GM18505 (cell line): Measurements from ENCODE around the gene OBSCN.

ENCODE experiments used
- ATAC-seq: cut with Tn5 transposase; IDR thresholded peaks from one replicate; pipeline ENCODE4 v1.9.1; 2021; ENCODE audit not compliant: unreplicated experiment
- POLR2A ChIP-seq: IDR thresholded peaks from 4 replicates; pipeline ENCODE4 v1.6.1; 2011; ENCODE audit warnings: borderline replicate concordance; ENCODE audit not compliant: insufficient read depth, insufficient read length; ENCODE audit errors: extremely low read depth

Gene OBSCN

DNA sequence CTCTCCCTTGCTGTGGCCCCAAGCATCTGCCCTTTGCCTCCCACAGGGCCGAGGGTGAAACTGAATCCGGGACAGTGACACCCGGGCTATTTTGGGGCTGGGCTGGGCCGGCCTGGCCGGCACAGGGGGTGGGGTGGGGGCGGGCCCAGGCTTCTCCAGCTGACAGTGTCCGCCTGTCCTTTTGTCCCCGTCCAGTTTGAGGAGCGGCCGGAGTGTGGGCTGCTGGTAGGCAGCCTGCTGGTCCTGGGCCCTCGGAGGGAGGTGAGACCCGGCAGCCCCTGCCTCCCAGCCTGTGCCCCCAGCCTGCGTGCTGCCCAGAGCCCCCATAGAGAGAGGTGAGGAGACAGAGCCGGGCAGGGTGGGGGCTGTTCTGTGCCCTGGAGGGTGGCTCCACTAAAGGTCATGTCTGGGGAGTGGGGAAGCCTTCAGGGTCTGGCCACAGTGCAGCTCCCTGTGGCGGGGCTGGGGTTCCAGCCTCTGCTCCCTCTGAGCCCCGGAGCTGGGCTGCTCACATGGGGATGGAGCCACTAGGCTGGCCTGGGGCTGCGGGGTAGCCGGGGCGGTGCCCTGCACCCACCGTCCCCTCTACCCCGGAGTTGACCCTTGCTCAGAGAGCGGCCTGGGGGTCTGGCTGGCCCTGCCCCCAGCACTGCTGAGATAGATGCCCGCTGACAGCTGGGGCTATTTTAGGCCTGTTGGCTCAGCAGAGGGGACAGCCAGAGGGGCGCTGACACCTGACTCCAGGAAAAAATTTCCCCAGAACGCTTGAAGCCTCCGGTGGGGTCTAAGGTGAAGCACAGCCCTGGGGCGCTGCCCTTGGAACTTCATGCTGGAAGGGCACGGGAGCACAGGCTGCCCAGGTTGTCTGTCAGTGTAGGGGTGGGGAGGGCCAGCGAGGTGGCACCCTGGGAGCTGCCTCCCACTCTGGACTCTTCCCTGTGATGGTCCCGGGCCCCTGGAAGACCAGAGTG lies at the start of gene OBSCN:
TSS of gene OBSCN (plus strand) at position 194 of the 971 bp plus-strand sequence. CDS start 3,740 bp downstream, outside the sequence.
- no peak for TF ChIP-seq POLR2A
- ATAC-seq: no peak

DNA sequence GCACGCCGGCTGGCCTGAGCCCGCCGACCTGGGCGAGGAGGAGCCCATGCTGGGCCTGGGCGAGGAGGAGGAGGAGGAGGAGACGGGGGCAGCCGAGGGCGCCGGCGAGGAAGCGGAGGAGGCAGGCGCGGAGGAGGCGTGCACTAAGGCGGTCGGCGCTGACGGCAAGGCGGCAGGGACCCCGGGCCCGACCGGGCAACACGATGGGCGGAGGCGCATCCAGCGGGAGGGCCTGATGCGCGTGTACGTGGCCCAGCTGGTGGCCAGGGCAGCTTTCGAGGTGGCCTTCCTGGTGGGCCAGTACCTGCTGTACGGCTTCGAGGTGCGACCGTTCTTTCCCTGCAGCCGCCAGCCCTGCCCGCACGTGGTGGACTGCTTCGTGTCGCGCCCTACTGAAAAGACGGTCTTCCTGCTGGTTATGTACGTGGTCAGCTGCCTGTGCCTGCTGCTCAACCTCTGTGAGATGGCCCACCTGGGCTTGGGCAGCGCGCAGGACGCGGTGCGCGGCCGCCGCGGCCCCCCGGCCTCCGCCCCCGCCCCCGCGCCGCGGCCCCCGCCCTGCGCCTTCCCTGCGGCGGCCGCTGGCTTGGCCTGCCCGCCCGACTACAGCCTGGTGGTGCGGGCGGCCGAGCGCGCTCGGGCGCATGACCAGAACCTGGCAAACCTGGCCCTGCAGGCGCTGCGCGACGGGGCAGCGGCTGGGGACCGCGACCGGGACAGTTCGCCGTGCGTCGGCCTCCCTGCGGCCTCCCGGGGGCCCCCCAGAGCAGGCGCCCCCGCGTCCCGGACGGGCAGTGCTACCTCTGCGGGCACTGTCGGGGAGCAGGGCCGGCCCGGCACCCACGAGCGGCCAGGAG lies 49.5 kb upstream of the OBSCN start:
- no peak for ATAC-seq

GRCh38 chr1:228159008-228159665 lies 48.7 kb upstream of the OBSCN start:
- TF ChIP-seq POLR2A: no peak
- ATAC-seq: no peak

More for the DNA sequence above, 49.5 kb upstream of the OBSCN start:
- TF ChIP-seq POLR2A: no peak

GRCh38 chr1:228160201-228160761 lies 47.6 kb upstream of the OBSCN start:
- ATAC-seq: no peak

DNA sequence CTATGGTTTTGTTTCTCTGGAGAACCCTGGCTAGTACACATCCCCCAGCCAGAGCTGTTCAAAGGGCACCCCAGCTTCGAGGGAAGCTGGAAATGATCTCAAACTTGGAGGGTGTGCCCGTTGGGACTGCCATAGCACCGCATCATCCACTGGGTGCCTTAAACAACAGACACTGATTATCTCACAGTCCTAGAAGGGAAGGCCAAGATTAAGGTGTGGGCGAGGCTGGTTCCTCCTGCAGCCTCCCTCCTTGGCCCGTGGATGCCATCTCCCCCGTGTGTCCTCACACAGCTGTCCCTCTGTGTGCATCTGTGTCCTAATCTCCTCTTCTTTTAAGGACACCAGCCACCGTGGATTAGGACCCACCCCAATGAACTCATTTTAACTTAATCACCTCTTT lies 46.5 kb upstream of the OBSCN start:
- no peak for TF ChIP-seq POLR2A
- no peak for ATAC-seq

More at GRCh38 chr1:228160201-228160761, 47.6 kb upstream of the OBSCN start:
- no peak for TF ChIP-seq POLR2A

GRCh38 chr1:228161866-228162265 lies 46.0 kb upstream of the OBSCN start:
- TF ChIP-seq POLR2A: no peak
- no peak for ATAC-seq

DNA sequence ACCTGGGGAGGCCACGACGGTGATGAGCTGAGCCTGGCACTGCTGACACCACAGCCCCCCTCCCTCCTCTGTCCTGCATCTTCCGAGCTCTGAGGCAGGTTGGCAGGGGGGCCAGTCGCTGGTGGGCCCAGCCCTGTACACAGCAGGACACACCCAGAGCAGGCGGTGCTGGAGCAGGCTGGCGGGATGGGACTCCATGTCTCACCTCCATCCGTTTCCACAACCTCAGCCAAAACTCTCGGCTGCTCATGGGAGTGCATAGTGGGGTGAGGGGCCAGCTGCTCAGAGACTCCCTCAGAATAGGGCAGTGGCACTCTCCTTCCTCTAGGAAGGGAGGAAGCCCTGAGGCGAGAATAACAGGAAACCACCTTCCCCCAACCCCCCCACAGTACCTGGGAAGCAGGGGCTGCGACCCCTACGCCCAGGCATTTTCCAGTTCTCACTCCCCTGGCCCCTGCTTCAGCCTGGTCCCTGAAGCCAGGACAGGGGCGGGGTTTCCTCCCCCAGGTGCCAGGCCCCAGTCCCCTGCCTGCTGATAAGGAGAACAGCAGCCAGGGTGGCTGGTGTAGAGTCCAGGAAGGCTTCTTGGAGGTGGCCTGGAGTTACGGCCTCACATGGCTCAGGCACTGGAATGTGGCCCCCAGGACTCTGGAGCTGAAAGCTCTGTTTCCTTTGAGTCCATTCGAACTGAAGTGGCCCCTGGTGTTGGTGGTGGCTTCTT lies 45.4 kb upstream of the OBSCN start:
- no peak for TF ChIP-seq POLR2A
- no peak for ATAC-seq

GRCh38 chr1:228163007-228163753 lies 44.7 kb upstream of the OBSCN start:
- ATAC-seq: no peak
- no peak for TF ChIP-seq POLR2A

DNA sequence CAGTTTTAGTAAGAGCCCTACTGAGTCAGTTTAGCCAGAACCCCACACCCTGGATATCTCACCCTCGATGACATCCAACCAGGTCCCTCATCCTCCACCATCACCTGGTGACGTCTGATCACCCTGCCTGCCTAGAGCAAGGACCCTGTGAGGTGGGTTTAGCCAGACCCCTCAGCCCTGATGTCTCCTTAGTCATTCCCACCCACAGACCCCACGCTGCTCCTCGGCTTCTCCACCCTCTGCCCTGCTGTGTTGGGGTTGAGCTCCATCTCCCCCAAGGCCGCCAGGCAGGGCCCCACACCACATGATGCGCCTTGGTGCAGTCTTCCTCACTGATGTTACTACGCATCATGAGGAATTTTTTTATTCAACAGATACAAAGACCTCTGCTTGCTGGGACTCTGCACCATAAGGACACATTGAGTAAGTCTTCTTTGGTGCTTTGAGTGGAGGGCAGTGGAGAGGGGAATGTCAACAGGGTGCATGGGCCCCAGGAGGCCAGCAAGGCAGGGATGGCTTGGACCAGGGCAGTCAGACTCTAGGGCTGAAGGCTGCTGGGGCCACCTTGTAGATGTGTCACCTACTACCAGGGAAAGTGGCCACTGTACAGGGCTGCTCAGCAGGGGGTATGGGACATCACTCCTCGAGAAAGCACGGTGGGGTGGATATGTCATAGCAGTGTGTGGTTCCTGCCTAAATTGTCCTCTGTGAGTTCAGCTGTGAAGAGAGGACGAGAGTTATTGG lies 43.9 kb upstream of the OBSCN start:
- TF ChIP-seq POLR2A: no peak
- ATAC-seq: no peak

DNA sequence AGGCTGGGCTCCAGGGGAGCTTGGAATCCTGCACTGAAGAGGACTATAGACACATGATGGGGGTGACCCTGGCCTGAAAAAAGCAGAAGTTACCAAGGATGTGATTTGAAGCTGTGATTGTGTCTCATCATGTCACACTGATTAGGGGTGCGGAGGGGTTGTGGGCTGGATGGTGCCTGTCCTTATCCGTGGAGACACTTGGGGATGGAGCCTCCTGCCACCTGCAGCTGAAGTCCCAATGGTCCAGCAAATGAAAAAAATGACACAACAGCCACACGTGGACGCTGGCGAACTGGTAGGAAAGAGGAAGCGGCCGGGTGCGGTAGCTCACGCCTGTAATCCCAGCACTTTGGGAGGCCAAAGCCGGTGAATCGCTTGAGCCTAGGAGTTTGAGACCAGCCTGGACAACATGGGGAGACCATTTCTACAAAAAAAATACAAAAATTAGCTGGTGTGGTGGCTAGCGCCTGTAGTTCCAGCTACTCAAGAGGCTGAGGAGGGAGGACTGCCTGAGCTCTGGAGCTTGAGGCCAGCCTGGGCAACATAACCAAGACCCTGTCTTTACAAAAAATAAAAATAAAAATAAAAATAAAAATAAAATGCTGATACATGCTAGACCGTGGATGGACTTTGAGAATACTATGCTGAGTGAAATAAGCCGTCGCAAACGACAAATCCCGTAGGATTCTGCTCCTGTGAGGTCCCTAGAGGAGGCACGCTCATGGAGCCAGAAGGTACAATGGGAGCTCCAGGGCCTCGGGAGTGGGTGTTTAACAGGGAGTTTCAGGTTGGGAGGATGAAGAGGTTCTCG lies 43.1 kb upstream of the OBSCN start:
- no peak for ATAC-seq

More for the DNA sequence above, 43.1 kb upstream of the OBSCN start:
- no peak for TF ChIP-seq POLR2A
